Testis (tissue), 3 donors: ENCODE measurements around the gene PAK1. TPM values are rescaled to one million over a fixed set of nuclear protein-coding genes. Genes with fewer than 3 reads are reported as not detected.

ENCODE experiments used
- DNase-seq: peaks from one replicate; pipeline ENCODE4 v3.0.0-alpha.2; 2019
- H3K27ac ChIP-seq, 2 donors: fragments of 200-600 bp; sonication (generic); one replicate each; pipeline ENCODE4 v1.5.1; 2019
- H3K27me3 ChIP-seq: fragments of 200-600 bp; sonication (generic); one replicate; pipeline ENCODE4 v1.5.1; 2019
- H3K36me3 ChIP-seq: fragments of 200-600 bp; sonication (generic); one replicate; pipeline ENCODE4 v1.5.1; 2017; ENCODE audit warnings: low read depth; ENCODE audit errors: missing control alignments
- H3K4me1 ChIP-seq: fragments of 200-600 bp; sonication (generic); one replicate; pipeline ENCODE4 v1.5.1; 2019
- H3K4me3 ChIP-seq, 2 donors: fragments of 200-600 bp; sonication (generic); one replicate each; pipeline ENCODE4 v1.5.1; 2017 to 2019
- H3K9me3 ChIP-seq: fragments of 200-600 bp; sonication (generic); one replicate; pipeline ENCODE4 v1.5.1; 2017
- CTCF ChIP-seq, 3 experiments: fragments of 450-650 bp in 2 of 3; fragments of 200-600 bp in 1 of 3; sonication (generic) in 1 of 3; IDR thresholded peaks; one replicate each; pipeline ENCODE4 v1.5.1; 2016 to 2019; ENCODE audit warnings: antibody characterized with exemption in 3 of 3, mild to moderate bottlenecking in 2 of 3, moderate library complexity in 1 of 3
- POLR2A ChIP-seq: fragments of 450-650 bp; IDR thresholded peaks from one replicate; pipeline ENCODE4 v1.6.1; 2017; ENCODE audit warnings: antibody characterized with exemption, mild to moderate bottlenecking, moderate library complexity
- WGBS, 2 donors: methylation state at CpG; one replicate each; pipeline ENCODE4 v1.1.5; 2018; 5-methylcytosine and 5-hydroxymethylcytosine counted together
- intact Hi-C: fragments of 100-400 bp; cut with DNase I; formaldehyde crosslinking; loops from one replicate; pipeline ENCODE4 v1.15.1; 2023; ENCODE audit warnings: low total_unique reads
- polyA plus RNA-seq: library from polyadenylated mRNA; stranded (reverse); fragments of 350-450 nt; fragmentation: Illumina TruSeq; extraction: RNeasy Lipid Tissue Mini Kit (QIAGEN cat#74804); gene quantifications from one replicate; pipeline ENCODE4 v1.2.3, GENCODE V29; 2014; ENCODE audit warnings: low read depth, low replicate concordance; ENCODE audit not compliant: insufficient read depth
- total RNA-seq, 2 donors: library from RNA; depleted of rRNA; stranded (reverse); fragments of >200 nt; gene quantifications; one replicate each; pipeline ENCODE4 v1.2.3, GENCODE V29; 2016

Gene PAK1
- total and polyA plus RNA-seq, 3 donors from 2014 or later: 60.1 to 80.9 (median 63.2) TPM

GRCh38 chr11:77428598-77428997, 45.3 kb downstream of the PAK1 start:
- Histone ChIP-seq H3K27me3 (no peaks in the 10 kb centered on the region), H3K4me3 (no peak overlapping the region), H3K9me3 (no peaks in the 10 kb centered on the region), H3K36me3 (no peaks in the 10 kb centered on the region), H3K27ac (no peak overlapping the region), H3K4me1 (no peaks in the 10 kb centered on the region)
- 88 to 100% methylated on average over 1 of the region's 1 CpG for WGBS, 2 donors
- DNase-seq: no peak
- TF ChIP-seq CTCF (IDR thresholded peaks at IDR 0.05) (no peak), POLR2A (no peak)
- intact Hi-C loops: no loop called here

- intact Hi-C loops: no loop called here
- Histone ChIP-seq H3K27me3 (no peaks in the 10 kb centered on the region), H3K36me3 (no peaks in the 10 kb centered on the region), H3K27ac (no peak overlapping the region), H3K9me3 (no peaks in the 10 kb centered on the region), H3K4me3 (no peak overlapping the region), H3K4me1 (no peaks in the 10 kb centered on the region)
- 90 to 95% methylated on average over 4 of the region's 4 CpGs for WGBS, 2 donors
- no peak for TF ChIP-seq CTCF (IDR thresholded peaks at IDR 0.05)
- no peak for TF ChIP-seq POLR2A
- no peak for DNase-seq
Observed at GRCh38 chr11:77425346-77425745, 48.5 kb downstream of the PAK1 start.

GRCh38 chr11:77424644-77425043, 49.2 kb downstream of the PAK1 start:
- TF ChIP-seq POLR2A (no peak), CTCF (IDR thresholded peaks at IDR 0.05) (no peak)
- Histone ChIP-seq H3K9me3 (no peaks in the 10 kb centered on the region), H3K27me3 (no peaks in the 10 kb centered on the region), H3K4me1 (no peaks in the 10 kb centered on the region), H3K36me3 (no peaks in the 10 kb centered on the region), H3K27ac (no peak overlapping the region), H3K4me3 (no peak overlapping the region)
- 82 to 83% methylated on average over 3 of the region's 3 CpGs for WGBS, 2 donors
- no peak for DNase-seq
- intact Hi-C loops: no loop called here

GRCh38 chr11:77423624-77424023, 50.3 kb downstream of the PAK1 start:
- TF ChIP-seq POLR2A (no peak), CTCF (IDR thresholded peaks at IDR 0.05) (no peak)
- H3K27me3 ChIP-seq: no peaks in the 10 kb centered on the region
- no peaks in the 10 kb centered on the region for H3K9me3 ChIP-seq
- no peak overlapping the region for H3K4me3 ChIP-seq
- H3K27ac ChIP-seq: no peak overlapping the region
- no peaks in the 10 kb centered on the region for H3K36me3 ChIP-seq
- no peak for DNase-seq
- intact Hi-C loops: no loop called here
- no peaks in the 10 kb centered on the region for H3K4me1 ChIP-seq

GRCh38 chr11:77422687-77423086, 51.2 kb downstream of the PAK1 start:
- Histone ChIP-seq H3K27ac (no peak overlapping the region), H3K9me3 (no peaks in the 10 kb centered on the region), H3K27me3 (no peaks in the 10 kb centered on the region), H3K36me3 (no peaks in the 10 kb centered on the region), H3K4me1 (no peaks in the 10 kb centered on the region), H3K4me3 (no peak overlapping the region)
- WGBS, 2 donors: 83 to 89% methylated on average over 1 of the region's 1 CpG
- TF ChIP-seq CTCF (IDR thresholded peaks at IDR 0.05): no peak
- TF ChIP-seq POLR2A: no peak
- intact Hi-C loops: no loop called here
- no peak for DNase-seq
